Hepatic stellate cell (primary cell): ENCODE measurements around the gene NRAP.

ENCODE experiments used
- DNase-seq: peaks from one replicate; pipeline ENCODE4 v3.0.0; 2011; ENCODE audit warnings: low spot score

The NRAP gene

GRCh38 chr10:113631684-113632367, 32.0 kb downstream of the NRAP start:
- no peak for DNase-seq

DNA sequence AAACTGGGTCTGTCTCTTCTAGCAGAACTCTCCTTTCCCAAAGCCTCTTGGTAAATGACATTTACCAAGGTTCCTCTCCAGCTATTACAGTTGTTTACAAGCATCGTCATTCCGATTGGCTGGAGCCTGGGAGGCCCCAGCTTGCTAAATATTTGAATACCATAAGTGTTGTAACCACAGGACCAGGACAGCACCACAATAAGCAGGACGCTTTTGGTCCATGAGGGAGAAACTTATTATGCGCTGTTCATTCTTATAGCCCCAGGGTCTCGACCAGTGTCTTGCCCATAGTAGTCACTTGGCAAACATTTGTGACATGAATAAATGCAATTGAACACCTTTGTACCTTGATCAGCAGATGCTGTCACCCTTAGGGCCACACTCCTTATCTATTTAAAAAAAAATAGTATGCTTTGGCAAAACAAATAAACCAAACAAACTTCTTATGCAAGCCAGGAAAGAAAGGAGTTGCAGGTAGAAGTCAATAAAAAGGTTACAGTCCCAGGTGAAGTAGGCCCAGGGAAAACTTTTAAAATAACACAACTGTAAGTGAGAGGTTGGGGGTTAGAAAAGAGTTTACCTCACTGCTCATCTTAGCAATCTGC, 32.8 kb downstream of the NRAP start:
- no peak for DNase-seq

GRCh38 chr10:113628607-113629153, 35.2 kb downstream of the NRAP start:
- no peak for DNase-seq

DNA sequence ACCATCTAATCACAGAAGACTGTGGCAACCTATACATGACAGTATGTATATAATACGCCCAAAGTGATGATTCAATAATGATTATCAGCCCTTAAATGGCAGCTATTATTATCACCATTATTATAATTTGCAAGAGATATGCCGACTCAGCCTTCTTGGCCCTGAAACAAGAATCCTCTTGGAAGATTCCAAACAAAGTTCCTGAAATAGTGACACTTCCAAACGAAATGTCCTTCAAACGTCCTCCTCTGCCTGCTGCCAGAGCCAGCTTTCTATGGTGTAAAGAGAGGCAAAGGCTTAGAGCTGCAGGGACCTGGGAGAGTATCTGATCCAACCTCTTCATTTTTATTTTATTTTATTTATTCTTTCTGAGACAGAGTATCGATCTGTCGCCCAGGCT, 36.0 kb downstream of the NRAP start:
- DNase-seq, result no peak

- no peak for DNase-seq
These were observed 37.0 kb downstream of the NRAP start for GRCh38 chr10:113626809-113627355.

GRCh38 chr10:113625461-113626186, 38.2 kb downstream of the NRAP start:
- DNase-seq, result no peak

DNA sequence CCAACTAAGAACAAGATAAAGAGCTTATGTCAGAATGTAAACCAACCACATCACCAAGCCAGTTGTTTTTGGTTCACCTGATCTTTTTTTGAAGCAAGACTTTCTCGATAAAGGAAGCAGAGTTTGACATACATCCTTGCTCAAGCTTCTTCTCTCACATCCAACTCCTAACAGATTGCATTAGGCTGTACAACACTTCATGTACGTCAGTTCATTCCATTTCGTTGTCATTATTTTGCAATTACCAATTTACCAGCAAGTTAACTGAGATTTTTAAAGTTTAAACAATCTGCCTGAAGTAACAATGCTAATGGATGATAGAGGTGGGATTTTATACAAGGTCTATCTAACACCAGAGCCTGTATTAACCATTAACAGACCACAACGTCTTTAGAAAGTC, 41.0 kb downstream of the NRAP start:
- no peak for DNase-seq

- DNase-seq, result no peak
These were observed 42.0 kb downstream of the NRAP start for GRCh38 chr10:113621799-113622198.

DNA sequence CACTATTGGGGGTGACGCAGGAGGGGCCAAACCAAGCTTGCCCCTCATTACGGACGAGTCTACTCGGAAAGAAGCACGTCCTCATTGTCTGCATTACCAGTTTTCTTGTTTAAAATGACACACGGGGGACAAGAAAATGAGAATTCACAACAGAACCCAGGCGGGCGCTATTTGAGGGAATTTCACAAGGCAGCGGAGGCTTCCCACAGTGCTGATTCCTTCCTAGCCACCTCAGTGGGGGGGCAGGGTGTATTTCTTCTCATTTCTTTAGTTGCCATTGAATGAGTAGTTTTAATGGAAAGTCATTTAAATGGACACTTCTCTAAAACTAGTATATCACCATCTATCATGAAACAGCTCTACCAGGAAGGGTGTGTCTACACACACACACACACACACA, 42.9 kb downstream of the NRAP start:
- no peak for DNase-seq

GRCh38 chr10:113620511-113620910, 43.3 kb downstream of the NRAP start:
- DNase-seq, result no peak

- DNase-seq, result no peak
These were observed 44.4 kb downstream of the NRAP start for GRCh38 chr10:113619401-113619800.

- DNase-seq, result no peak
These were observed 45.5 kb downstream of the NRAP start for GRCh38 chr10:113618338-113618737.

DNA sequence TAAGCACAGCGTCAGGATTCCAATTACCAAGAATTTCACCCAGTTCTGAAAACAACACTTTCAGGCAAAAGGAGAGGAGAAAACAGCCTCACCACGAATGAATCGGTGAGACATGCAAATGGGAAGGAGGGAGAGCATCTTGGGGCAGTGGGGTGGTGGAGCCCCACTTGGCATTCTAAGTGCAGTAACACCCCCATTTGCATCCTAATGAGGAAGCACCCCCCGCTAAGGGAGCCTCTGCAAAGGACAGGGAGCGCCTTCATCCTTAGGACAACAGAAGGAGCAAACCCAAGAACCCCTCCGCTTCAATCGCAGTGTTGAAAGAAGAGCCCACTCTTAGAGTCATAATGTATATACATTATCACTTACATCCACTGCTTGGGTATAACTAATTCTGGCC, 46.8 kb downstream of the NRAP start:
- no peak for DNase-seq

DNA sequence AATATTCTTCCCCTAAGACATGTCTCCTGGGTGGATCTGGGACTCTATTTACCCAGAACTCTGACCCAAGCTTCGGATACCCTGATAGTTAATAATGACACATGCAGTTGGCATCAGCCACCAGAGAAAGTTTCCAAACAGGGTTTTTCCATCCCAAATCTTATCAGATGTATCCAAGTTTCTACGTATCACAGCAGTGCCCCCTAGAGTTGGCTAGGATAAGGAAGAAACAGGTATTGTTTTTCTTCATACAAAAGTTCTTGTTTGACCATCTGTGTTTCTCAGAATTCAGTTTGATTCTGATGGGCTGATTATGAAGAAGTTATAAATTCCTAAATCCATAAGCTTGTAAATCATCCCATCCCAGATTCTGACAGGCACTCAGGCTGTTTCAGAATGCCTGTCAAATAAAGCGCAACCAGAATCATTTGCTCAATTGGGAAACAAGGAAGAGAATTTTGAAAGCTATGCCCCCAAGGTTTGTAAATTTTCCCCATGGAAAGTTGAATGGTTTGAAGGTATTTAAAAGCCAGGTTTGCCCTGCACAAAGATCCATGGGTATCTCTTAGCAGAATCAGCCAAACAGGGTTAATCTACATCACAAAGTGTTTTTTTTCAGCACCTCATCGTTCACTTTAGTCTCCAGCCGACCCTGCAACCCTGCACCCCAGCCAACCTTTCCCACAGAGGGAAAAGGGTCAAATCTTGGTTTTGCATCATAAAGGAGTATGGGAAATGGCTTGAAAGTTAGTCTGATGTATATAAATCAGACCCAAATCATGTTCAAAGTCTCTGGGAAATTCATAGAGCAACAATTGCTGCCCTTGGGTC, 47.4 kb downstream of the NRAP start:
- DNase-seq, result no peak

- DNase-seq, result no peak
These were observed 49.7 kb downstream of the NRAP start for GRCh38 chr10:113613977-113614690.

DNA sequence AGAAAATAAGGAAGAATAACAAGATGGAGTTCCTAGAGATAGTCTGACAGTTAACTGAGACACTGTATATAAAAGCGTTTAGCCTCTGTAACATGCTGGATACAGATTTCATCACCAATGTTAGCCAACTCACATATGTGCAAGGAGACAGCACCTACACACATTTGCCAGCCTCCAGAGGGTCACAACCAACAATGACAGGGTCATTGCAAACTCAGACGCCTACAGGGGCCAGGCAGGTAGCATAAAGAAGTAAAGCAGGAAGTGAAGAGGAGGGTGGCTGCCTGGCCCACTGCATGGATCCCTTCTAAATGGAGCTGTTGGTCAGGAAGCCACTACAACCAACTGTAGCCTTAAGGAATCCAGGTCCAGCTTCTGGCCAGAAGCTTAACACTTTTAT, 50.4 kb downstream of the NRAP start:
- no peak for DNase-seq

DNA sequence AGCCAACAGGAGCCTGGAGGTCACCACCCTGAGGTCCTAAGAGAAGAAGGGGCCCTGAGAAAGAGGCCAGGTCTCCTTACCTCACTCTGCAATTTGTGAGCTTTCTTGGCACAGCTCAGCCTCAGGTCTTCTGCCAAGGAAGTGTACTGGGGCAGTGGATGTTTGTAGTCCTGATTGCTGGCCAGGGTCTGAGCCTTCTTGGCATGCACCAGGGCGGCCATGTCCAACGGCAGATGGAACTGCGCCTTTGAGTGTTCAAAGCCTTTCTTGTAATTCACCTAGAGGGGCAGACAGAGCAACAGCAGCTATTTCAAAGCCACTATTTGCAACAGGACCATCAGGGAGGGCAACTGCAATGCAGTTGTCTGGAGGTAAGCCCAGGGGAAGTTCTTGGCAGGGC, 51.7 kb downstream of the NRAP start:
- DNase-seq, result no peak

- no peak for DNase-seq
These were observed 52.9 kb downstream of the NRAP start for GRCh38 chr10:113610631-113611601.

DNA sequence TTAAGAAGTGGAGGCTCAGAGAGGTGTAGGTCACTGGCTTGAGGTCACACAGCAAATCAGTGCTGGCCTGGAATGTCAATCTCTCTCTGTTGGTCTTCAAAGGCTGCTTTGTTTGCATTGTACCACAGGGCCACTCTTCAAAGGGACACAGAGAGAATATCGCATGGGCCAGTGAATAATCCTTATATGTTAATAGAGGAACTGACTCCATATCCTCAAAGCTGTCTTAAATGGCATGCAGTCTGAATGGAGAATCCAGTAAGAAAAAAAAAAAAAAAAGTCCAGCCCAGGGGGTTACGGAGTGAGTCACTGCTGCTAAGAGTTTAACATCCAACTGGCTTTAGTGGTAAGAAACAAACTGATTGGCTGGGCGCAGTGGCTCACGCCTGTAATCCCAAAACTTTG, 54.1 kb downstream of the NRAP start:
- DNase-seq, result no peak
